Suppressor macrophage (primary cell): ENCODE measurements around the gene MYADML2.
"Not testable (repeated sequence)": the region's sequence is repeated elsewhere in the genome, so short reads cannot be mapped to it uniquely, and the experiment has no call there.

ENCODE experiments used
- DNase-seq, 4 experiments: peaks; one replicate each; pipeline ENCODE4 v3.0.0-alpha.2; 2020 to 2022

Gene MYADML2

GRCh38 chr17:81958633-81959342, 11.8 kb upstream of the MYADML2 start:
- no peak for DNase-seq

GRCh38 chr17:81957691-81958432, 10.8 kb upstream of the MYADML2 start:
- no peak for DNase-seq

GRCh38 chr17:81956607-81957589, 9.9 kb upstream of the MYADML2 start:
- no peak for DNase-seq

GRCh38 chr17:81955756-81956544, 8.9 kb upstream of the MYADML2 start:
- DNase-seq, result no peak

GRCh38 chr17:81955058-81955681, 8.1 kb upstream of the MYADML2 start:
- DNase-seq, result no peak

- no peak for DNase-seq
These were observed 7.4 kb upstream of the MYADML2 start for GRCh38 chr17:81954131-81955057.

GRCh38 chr17:81953443-81953842, 6.4 kb upstream of the MYADML2 start:
- not testable (repeated sequence) for DNase-seq

GRCh38 chr17:81952792-81953228, 5.8 kb upstream of the MYADML2 start:
- DNase-seq, result no peak

GRCh38 chr17:81951785-81952684, 5.0 kb upstream of the MYADML2 start:
- DNase-seq, result no peak

GRCh38 chr17:81950501-81950900, 3.5 kb upstream of the MYADML2 start:
- no peak for DNase-seq

- DNase-seq, result no peak
These were observed 1.8 kb upstream of the MYADML2 start for GRCh38 chr17:81948635-81949378.

- no peak for DNase-seq
These were observed 2.2 kb downstream of the MYADML2 start for GRCh38 chr17:81944858-81945257.

GRCh38 chr17:81942167-81942553, 4.9 kb downstream of the MYADML2 start:
- DNase-seq, result no peak

GRCh38 chr17:81941484-81942166, 5.4 kb downstream of the MYADML2 start:
- no peak for DNase-seq

- no peak for DNase-seq
These were observed 6.2 kb downstream of the MYADML2 start for GRCh38 chr17:81940538-81941483.

GRCh38 chr17:81939881-81940385, 7.1 kb downstream of the MYADML2 start:
- no peak for DNase-seq

- DNase-seq, result no peak
These were observed 7.8 kb downstream of the MYADML2 start for GRCh38 chr17:81939218-81939617.
